ENCODE results near the gene RABGAP1L. TPM values are rescaled to one million over a fixed set of nuclear protein-coding genes. Genes with fewer than 3 reads are reported as not detected.

The RABGAP1L gene
- total RNA-seq, 4 donors from 2014 or later, result 70.5 to 100 (median 92.6) TPM

DNA sequence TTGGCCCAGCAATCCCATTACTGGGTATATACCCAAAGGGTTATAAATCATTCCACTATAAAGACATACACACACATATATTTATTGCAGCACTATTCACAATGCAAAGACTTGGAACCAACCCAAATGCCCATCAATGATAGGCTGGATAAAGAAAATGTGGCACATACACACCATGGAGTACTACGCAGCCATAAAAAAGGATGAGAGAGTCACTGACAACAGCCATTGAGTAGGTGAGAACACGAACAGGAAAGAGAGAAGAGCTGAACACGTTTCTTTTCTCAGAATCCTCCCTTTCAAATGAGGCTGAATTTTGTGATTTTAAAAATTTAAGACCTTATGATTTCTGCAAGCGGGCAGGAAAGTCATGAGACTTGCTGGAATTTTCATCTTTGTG is 10.1 kb upstream of the RABGAP1L start:
- H3K36me3 ChIP-seq, result no peaks in the 10 kb centered on the region
- intact Hi-C loops (cut with DNase I), result no loop called here
- WGBS, 2 donors, result 65 to 73% methylated on average over 4 of the region's 4 CpGs
- no peak for DNase-seq
- H3K4me3 ChIP-seq (replicated peaks in 1 of 3), result no peak overlapping the region
- no peaks in the 10 kb centered on the region for H3K27me3 ChIP-seq
- no peaks in the 10 kb centered on the region for H3K4me1 ChIP-seq
- no peak overlapping the region for H3K27ac ChIP-seq
- H3K9me3 ChIP-seq, result no peaks in the 10 kb centered on the region
- TF ChIP-seq, protein P1, sequence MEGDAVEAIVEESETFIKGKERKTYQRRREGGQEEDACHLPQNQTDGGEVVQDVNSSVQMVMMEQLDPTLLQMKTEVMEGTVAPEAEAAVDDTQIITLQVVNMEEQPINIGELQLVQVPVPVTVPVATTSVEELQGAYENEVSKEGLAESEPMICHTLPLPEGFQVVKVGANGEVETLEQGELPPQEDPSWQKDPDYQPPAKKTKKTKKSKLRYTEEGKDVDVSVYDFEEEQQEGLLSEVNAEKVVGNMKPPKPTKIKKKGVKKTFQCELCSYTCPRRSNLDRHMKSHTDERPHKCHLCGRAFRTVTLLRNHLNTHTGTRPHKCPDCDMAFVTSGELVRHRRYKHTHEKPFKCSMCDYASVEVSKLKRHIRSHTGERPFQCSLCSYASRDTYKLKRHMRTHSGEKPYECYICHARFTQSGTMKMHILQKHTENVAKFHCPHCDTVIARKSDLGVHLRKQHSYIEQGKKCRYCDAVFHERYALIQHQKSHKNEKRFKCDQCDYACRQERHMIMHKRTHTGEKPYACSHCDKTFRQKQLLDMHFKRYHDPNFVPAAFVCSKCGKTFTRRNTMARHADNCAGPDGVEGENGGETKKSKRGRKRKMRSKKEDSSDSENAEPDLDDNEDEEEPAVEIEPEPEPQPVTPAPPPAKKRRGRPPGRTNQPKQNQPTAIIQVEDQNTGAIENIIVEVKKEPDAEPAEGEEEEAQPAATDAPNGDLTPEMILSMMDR (IDR thresholded peaks at IDR 0.05), result no peak
- no peak for TF ChIP-seq POLR2A (IDR thresholded peaks at IDR 0.05)

DNA sequence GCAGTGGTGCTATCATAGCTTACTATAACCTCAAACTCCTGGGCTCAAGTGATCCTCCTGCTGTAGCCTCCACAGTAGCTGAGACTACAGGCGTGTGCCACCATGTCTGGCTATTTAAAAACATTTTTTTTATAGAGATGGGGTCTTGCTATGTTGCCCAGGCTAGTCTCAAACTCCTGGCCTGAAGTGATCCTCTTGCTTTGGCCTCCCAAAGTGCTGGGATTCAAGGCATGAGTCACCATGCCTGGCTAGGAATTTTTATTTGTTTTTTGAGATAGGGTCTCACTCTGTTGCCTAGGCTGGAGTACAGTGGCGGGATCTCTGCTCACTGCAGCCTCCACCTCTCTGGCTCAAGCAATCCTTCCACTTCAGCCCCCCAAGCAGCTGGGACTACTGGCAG is 8.8 kb upstream of the RABGAP1L start:
- intact Hi-C loops (cut with DNase I), result no loop called here
- Histone ChIP-seq H3K27ac (no peak overlapping the region), H3K36me3 (no peaks in the 10 kb centered on the region), H3K4me1 (no peaks in the 10 kb centered on the region), H3K9me3 (no peaks in the 10 kb centered on the region), H3K27me3 (no peaks in the 10 kb centered on the region), H3K4me3 (replicated peaks in 1 of 3) (no peak overlapping the region)
- DNase-seq, result no peak
- TF ChIP-seq, protein P1 (IDR thresholded peaks at IDR 0.05), result no peak
- no peak for TF ChIP-seq POLR2A (IDR thresholded peaks at IDR 0.05)
- WGBS, 2 donors, result 92 to 96% methylated on average over 2 of the region's 2 CpGs

DNA sequence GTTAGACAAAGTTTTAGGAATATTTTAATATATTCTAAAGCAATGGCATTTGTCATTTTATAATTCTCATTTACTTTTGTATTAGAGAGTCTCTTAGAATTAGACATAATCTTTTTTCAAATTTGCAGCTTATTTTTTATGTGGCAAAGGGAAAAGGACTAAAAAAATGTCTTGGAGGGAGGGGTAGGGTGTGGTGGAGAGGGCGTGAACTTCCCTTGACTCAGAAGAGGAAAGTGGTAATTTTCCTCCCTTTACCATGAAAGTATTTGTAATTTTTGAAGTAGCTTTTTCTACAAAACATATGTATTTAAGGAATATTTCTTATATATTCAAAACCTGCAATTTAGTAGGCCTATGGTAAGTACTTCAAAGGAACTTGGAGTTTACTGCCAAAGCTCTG is 6.9 kb upstream of the RABGAP1L start:
- H3K27me3 ChIP-seq, result no peaks in the 10 kb centered on the region
- no peak overlapping the region for H3K27ac ChIP-seq
- no peaks in the 10 kb centered on the region for H3K9me3 ChIP-seq
- H3K36me3 ChIP-seq, result no peaks in the 10 kb centered on the region
- no peak overlapping the region for H3K4me3 ChIP-seq (replicated peaks in 1 of 3)
- H3K4me1 ChIP-seq, result no peaks in the 10 kb centered on the region
- intact Hi-C loops (cut with DNase I), result no loop called here
- TF ChIP-seq, protein P1 (IDR thresholded peaks at IDR 0.05), result no peak
- TF ChIP-seq POLR2A (IDR thresholded peaks at IDR 0.05), result no peak
- no peak for DNase-seq
- 80 to 84% methylated on average over 1 of the region's 1 CpG for WGBS, 2 donors

DNA sequence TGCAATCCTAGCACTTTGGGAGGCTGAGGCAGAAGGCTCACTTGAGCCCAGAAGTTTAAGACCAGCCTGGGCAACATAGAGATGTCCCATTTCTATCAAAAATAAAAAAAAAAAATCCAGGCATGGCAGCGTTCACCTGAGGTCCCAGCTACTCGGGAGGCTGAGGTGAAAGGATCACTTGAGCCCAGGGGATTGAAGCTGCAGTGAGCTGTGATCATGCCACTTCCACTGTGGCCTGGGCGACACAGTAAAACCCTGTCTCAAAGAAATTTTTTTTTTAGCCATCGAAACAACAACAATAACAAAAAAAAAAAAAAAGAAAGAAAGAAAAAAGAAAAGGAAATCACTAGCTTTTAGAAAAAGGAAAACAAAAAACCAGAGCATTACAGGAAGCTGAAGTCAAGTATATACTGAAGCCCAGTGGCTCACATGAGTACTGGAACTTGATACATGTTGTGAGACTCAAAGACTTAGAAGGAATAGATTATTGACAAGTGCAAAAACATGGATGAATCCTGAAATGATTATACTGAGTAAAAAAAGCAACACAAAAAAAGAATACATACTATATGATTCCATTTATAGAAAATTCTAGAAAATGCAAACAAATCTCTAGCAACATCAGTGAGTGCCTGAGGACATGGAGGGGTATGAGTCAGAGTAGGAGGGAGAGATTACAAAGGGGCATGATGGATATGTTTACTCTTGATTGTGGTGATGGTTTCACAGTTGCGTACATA is 6.1 kb upstream of the RABGAP1L start:
- Histone ChIP-seq H3K27ac (no peak overlapping the region), H3K4me1 (peaks cover 0 to 2% of the 10 kb centered on the region in 2 donors), H3K4me3 (replicated peaks in 1 of 3) (no peak overlapping the region), H3K36me3 (no peaks in the 10 kb centered on the region), H3K27me3 (no peaks in the 10 kb centered on the region), H3K9me3 (no peaks in the 10 kb centered on the region)
- WGBS, 2 donors, result 71 to 72% methylated on average over 5 of the region's 5 CpGs
- no peak for TF ChIP-seq POLR2A (IDR thresholded peaks at IDR 0.05)
- TF ChIP-seq, protein P1 (IDR thresholded peaks at IDR 0.05), result no peak
- DNase-seq, result no peak
- intact Hi-C loops (cut with DNase I), result no loop called here

DNA sequence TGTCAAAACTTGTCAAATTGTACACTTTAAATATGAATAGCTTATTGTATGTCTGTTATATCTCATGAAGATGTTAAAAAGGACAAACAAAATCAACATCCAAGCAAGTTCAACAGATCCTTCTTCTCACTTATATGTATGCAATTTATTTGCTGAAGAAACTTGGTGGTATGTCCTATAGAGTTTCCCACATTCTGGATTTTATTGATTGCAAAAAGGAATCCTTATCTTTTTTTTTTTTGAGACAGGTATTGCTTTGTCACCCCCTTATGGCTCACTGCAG is 5.6 kb upstream of the RABGAP1L start:
- H3K9me3 ChIP-seq, result no peaks in the 10 kb centered on the region
- H3K4me1 ChIP-seq, result peaks cover 0 to 5% of the 10 kb centered on the region in 2 donors
- TF ChIP-seq POLR2A (IDR thresholded peaks at IDR 0.05), result no peak
- TF ChIP-seq, protein P1 (IDR thresholded peaks at IDR 0.05), result no peak
- no peak overlapping the region for H3K4me3 ChIP-seq (replicated peaks in 1 of 3)
- H3K27me3 ChIP-seq, result no peaks in the 10 kb centered on the region
- no peaks in the 10 kb centered on the region for H3K36me3 ChIP-seq
- DNase-seq, result no peak
- intact Hi-C loops (cut with DNase I), result no loop called here
- no peak overlapping the region for H3K27ac ChIP-seq

Data from thyroid gland (tissue), 4 donors.